Activated naive CD4-positive, alpha-beta T cell treated with anti-CD3 and anti-CD28 coated beads, Interleukin-2, amount 50 U/mL, for 24 hours (primary cell): ENCODE measurements around the gene CRTC2.
"Not testable (repeated sequence)": the region's sequence is repeated elsewhere in the genome, so short reads cannot be mapped to it uniquely, and the experiment has no call there.

Experiments
- H3K27ac Mint-ChIP-seq: one replicate; pipeline ENCODE4 v1.8.0; 2021; ENCODE audit warnings: mild to moderate bottlenecking, mixed read lengths
- H3K27me3 Mint-ChIP-seq: one replicate; pipeline ENCODE4 v1.8.0; 2021; ENCODE audit warnings: mixed read lengths
- H3K36me3 Mint-ChIP-seq: one replicate; pipeline ENCODE4 v1.8.0; 2021; ENCODE audit warnings: mixed read lengths
- H3K4me1 Mint-ChIP-seq: one replicate; pipeline ENCODE4 v1.8.0; 2021; ENCODE audit warnings: mixed read lengths
- H3K4me3 Mint-ChIP-seq: one replicate; pipeline ENCODE4 v1.8.0; 2021; ENCODE audit warnings: mild to moderate bottlenecking, mixed read lengths
- H3K9me3 Mint-ChIP-seq: one replicate; pipeline ENCODE4 v1.8.0; 2021; ENCODE audit warnings: mixed read lengths

CRTC2 gene, protein sequence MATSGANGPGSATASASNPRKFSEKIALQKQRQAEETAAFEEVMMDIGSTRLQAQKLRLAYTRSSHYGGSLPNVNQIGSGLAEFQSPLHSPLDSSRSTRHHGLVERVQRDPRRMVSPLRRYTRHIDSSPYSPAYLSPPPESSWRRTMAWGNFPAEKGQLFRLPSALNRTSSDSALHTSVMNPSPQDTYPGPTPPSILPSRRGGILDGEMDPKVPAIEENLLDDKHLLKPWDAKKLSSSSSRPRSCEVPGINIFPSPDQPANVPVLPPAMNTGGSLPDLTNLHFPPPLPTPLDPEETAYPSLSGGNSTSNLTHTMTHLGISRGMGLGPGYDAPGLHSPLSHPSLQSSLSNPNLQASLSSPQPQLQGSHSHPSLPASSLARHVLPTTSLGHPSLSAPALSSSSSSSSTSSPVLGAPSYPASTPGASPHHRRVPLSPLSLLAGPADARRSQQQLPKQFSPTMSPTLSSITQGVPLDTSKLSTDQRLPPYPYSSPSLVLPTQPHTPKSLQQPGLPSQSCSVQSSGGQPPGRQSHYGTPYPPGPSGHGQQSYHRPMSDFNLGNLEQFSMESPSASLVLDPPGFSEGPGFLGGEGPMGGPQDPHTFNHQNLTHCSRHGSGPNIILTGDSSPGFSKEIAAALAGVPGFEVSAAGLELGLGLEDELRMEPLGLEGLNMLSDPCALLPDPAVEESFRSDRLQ

DNA sequence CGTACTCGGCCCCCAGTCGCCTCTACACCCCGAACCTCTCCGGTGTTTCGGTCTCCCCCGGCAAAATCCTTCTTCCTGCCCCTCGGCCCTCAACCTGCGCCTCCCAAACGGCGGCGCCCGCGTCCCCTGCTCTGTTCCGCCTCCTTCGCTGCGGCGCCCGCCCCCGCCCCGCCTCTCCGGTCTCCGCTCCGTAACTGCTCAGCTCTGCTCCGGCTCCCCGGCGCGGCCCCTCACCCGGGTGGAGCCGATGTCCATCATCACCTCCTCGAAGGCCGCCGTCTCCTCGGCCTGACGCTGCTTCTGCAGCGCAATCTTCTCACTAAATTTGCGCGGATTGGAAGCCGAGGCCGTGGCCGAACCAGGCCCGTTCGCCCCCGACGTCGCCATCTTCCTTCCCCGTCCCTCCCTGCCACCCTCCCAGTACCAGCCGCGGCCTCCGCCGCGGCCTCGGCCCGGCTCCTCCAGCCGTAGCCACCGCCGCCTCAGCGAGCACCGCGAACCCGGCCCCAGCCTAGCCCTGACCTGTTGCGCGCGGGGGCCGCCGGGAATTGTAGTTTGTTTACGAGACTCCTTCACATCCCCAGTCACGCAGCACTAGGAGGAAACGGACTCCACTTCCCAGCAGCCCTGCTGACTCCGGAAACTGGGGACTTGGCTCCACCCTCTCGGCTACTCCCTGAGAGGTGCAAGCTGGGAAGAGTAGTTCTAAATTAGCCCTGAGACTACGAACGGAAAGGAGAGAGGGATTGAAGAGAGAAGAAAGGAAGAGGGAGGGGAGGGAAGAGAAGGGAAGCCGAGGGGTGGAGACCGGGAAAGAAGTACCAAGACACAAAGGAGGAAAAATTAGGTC lies at the start of gene CRTC2:
TSS of gene CRTC2 (minus strand) at position 502 of the 850 bp plus-strand sequence. CDS start at position 387, 115 bp downstream.
- H3K9me3 Mint-ChIP-seq = no peaks in the 10 kb centered on the region
- H3K4me1 Mint-ChIP-seq = peaks cover 56% of the 10 kb centered on the region
- H3K27me3 Mint-ChIP-seq = no peaks in the 10 kb centered on the region
- peaks cover 1% of the 10 kb centered on the region for H3K36me3 Mint-ChIP-seq
- H3K27ac Mint-ChIP-seq = peak within 1 kb of the TSS; percentile 96
- H3K4me3 Mint-ChIP-seq = peak within 1 kb of the TSS; percentile 95

DNA sequence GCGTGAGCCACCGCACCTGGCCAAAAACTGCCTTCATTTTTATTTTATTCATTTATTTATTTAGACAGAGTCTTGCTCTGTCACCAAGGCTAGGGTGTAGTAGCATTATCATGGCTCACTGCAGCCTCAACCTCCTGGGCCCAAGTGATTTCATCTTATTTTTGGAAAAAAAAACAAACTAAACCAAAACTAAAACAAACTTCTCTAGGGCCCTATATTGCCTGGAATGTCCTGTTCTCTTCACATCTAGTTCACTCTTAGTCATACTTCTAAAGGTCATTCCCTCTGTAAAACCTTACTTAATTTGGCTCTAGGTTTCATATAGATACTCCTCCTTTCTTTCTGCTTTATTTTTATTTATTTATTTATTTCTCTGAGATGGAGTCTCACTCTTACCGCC lies 47.7 kb upstream of the CRTC2 start:
- no peak overlapping the region for H3K4me3 Mint-ChIP-seq
- no peaks in the 10 kb centered on the region for H3K4me1 Mint-ChIP-seq
- H3K27me3 Mint-ChIP-seq = no peaks in the 10 kb centered on the region
- H3K9me3 Mint-ChIP-seq = no peaks in the 10 kb centered on the region
- no peak overlapping the region for H3K27ac Mint-ChIP-seq
- no peaks in the 10 kb centered on the region for H3K36me3 Mint-ChIP-seq

DNA sequence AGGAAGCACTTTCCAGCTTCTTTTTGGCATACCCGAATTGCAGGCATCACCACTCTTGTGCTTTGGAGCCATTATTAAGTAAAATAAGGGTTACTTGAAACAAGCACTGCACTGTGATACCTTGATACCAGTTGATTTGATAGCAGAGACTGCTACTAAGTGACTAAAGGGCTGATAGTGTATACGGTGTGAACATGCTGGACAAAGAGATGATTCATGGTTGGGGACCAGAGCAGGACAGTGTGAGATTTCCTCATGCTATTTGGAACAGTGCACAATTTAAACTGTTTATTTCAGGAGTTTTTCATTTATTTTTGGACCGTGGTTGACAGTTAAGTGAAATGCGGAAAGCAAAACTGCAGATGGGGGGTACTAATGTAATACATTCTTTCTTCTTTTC lies 42.0 kb upstream of the CRTC2 start:
- Mint-ChIP-seq H3K9me3 (no peaks in the 10 kb centered on the region), H3K27ac (no peak overlapping the region), H3K36me3 (peaks cover 4% of the 10 kb centered on the region), H3K27me3 (no peaks in the 10 kb centered on the region), H3K4me1 (peaks cover 3% of the 10 kb centered on the region), H3K4me3 (no peak overlapping the region)

DNA sequence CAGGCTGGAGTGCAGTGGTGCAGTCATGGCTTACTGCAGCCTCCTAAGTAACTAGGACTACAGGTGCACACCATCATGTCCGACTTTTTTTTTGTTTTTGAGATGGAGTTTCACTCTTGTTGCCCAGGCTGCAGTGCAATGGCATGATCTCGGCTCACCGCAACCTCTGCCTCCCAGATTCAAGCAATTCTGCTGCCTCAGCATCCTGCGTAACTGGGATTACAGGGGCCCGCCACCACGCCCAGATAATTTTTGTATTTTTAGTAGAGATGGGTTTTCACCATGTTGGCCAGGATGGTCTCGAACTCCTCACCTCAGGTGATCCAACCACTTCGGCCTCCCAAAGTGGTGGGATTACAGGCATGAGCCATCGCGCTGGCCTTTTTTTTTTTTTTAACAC lies 38.5 kb upstream of the CRTC2 start:
- not testable (repeated sequence) for H3K27ac Mint-ChIP-seq, H3K27me3 Mint-ChIP-seq, H3K4me3 Mint-ChIP-seq, H3K9me3 Mint-ChIP-seq
- Mint-ChIP-seq H3K4me1 (peaks cover 12% of the 10 kb centered on the region), H3K36me3 (peaks cover 18% of the 10 kb centered on the region)

DNA sequence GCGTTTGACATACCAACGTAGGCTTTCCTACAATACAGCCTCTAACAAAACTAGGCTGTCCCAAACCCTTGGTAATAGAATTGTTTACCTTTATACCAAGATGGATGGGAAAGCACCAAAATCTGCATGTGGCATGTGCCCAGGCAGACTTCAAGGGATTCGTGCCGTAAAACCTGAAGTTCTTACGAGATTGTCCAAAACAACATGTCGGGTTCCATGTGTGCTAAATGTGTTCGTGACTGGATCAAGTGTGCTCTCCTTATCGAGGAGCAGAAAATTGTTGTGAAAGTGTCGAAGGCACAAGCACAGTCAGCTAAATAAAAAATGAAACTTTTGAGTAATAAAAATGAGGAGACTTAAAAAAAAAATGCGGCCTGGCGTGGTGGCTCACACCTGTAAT lies 37.2 kb upstream of the CRTC2 start:
- Mint-ChIP-seq H3K27me3 (no peaks in the 10 kb centered on the region), H3K4me1 (peaks cover 19% of the 10 kb centered on the region), H3K4me3 (peak overlapping the region; percentile 20), H3K27ac (peak overlapping the region; percentile 80), H3K9me3 (no peaks in the 10 kb centered on the region), H3K36me3 (peaks cover 28% of the 10 kb centered on the region)

DNA sequence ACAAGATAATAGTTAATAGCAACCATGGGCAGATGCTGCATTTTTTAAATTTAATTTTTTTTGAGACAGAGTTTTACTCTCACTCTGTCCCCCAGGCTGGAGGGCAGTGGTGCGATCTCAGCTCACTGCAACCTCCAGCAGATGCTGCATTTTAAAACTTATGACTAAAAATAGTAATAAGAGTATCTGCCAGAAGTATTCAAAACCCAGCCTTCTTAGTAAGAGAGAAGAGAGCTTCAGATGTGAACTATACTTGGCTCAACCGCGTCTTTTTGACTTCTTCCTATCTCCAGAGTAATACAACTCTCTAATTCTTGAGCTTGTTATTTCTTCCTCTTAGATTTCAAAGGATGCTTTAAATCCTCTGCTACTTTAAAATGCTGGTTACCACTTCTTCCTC lies 36.8 kb upstream of the CRTC2 start:
- Mint-ChIP-seq H3K27ac (peak overlapping the region; percentile 80), H3K4me1 (peaks cover 23% of the 10 kb centered on the region), H3K9me3 (no peaks in the 10 kb centered on the region), H3K4me3 (peak overlapping the region; percentile 20), H3K27me3 (no peaks in the 10 kb centered on the region), H3K36me3 (peaks cover 29% of the 10 kb centered on the region)

DNA sequence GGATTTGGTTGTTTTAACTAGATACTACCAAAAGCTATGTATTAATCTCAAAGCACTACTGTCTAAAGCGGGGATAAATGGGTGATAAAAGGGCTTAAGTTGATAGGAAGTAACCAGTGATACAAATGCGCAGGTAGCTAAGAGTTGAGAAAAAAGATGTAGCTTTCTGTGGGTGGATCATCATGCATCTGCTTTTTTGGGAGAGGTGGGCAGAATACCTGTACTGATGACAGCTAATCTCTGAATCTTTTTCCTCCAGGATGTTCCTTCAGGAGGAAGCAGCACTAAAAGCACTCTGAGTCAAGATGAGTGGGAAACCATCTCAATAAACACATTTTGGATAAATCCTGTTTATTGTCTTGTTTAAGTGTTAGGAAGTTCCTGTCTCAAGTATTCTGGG lies 33.4 kb upstream of the CRTC2 start:
- H3K27ac Mint-ChIP-seq = peak overlapping the region; percentile 98
- no peaks in the 10 kb centered on the region for H3K27me3 Mint-ChIP-seq
- H3K4me3 Mint-ChIP-seq = peak overlapping the region; percentile 99
- peaks cover 32% of the 10 kb centered on the region for H3K4me1 Mint-ChIP-seq
- no peaks in the 10 kb centered on the region for H3K9me3 Mint-ChIP-seq
- H3K36me3 Mint-ChIP-seq = peaks cover 29% of the 10 kb centered on the region

DNA sequence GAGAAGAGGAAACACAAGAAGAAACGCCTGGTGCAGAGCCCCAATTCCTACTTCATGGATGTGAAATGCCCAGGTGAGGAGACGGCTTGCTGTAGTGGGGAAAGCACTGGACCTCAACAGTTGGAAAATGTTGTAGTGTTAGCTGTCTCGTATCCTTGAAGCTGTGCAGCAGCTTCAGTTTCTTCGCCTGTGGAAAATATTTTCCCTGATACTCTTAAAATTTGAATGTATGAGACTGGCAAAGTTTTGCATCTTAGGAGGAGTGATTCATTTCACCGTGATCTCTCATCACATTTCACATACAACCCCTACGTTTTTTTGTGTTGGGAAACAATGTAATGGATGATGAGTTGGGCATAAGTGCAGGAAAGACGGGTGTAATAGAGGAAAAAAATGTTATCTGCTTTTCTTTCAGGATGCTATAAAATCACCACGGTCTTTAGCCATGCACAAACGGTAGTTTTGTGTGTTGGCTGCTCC lies 32.8 kb upstream of the CRTC2 start:
- H3K27me3 Mint-ChIP-seq = no peaks in the 10 kb centered on the region
- no peaks in the 10 kb centered on the region for H3K9me3 Mint-ChIP-seq
- H3K36me3 Mint-ChIP-seq = peaks cover 29% of the 10 kb centered on the region
- H3K27ac Mint-ChIP-seq = peak overlapping the region; percentile 98
- peaks cover 37% of the 10 kb centered on the region for H3K4me1 Mint-ChIP-seq
- peak overlapping the region; percentile 99 for H3K4me3 Mint-ChIP-seq

DNA sequence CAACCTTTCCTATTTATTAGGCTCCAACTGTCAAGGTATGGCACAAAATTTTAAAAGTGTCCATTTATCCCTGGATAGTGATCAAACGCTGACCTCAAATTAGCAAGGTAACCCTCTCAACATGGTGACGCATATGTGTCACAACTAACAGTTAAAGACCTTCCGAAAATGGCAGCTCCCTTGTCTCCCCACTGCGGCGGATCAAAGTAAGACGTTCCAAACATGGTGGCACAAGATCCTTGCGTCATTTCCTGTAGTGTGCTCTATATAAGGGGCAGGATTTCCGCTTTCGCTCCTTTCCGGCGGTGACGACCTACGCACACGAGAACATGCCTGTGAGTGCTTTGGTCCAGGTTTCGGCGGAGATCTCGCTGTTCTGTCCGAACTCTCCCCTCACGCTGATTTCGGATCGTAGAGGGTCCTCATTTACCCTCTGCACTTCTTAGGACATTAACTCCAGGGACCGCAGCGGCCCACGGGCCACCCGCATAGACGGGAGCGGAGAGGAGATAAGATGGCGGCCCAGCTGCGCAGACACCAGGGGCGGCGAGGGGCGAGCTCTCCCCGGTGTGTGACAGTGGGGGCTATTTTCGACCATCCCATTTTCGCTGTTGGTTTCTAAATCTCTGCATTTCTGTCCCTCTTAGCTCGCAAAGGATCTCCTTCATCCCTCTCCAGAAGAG lies 32.2 kb upstream of the CRTC2 start, which contains the start of gene RPS27:
TSS of gene RPS27 (plus strand) at position 295 of the 683 bp plus-strand sequence. CDS start at position 330, 35 bp downstream.
- Mint-ChIP-seq H3K9me3 (no peaks in the 10 kb centered on the region), H3K36me3 (peaks cover 28% of the 10 kb centered on the region), H3K4me1 (peaks cover 40% of the 10 kb centered on the region), H3K27ac (peak within 1 kb of the TSS; percentile 98), H3K4me3 (peak within 1 kb of the TSS; percentile 99), H3K27me3 (no peaks in the 10 kb centered on the region)

DNA sequence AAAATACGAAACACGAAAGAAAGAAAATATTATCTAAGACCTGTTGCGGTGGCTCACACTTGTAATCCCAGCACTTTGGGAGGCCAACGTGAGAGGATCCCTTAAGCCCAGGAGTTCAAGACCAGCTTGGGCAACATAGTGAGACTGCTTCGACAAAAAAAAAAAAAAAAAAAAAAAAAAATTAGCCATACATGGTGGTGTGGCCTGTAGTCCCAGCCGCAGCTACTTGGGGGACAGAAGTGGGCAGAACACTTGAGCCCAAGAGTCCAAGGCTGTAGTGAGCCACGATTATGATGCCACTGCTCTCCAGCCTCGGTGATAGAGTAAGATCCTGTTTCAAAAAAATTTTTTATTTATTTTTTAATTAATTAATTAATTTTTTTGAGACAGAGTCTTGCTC lies 29.2 kb upstream of the CRTC2 start:
- Mint-ChIP-seq H3K4me1 (peaks cover 45% of the 10 kb centered on the region), H3K4me3 (no peak overlapping the region), H3K9me3 (no peaks in the 10 kb centered on the region), H3K27me3 (no peaks in the 10 kb centered on the region), H3K27ac (peak overlapping the region; percentile 82), H3K36me3 (peaks cover 16% of the 10 kb centered on the region)

DNA sequence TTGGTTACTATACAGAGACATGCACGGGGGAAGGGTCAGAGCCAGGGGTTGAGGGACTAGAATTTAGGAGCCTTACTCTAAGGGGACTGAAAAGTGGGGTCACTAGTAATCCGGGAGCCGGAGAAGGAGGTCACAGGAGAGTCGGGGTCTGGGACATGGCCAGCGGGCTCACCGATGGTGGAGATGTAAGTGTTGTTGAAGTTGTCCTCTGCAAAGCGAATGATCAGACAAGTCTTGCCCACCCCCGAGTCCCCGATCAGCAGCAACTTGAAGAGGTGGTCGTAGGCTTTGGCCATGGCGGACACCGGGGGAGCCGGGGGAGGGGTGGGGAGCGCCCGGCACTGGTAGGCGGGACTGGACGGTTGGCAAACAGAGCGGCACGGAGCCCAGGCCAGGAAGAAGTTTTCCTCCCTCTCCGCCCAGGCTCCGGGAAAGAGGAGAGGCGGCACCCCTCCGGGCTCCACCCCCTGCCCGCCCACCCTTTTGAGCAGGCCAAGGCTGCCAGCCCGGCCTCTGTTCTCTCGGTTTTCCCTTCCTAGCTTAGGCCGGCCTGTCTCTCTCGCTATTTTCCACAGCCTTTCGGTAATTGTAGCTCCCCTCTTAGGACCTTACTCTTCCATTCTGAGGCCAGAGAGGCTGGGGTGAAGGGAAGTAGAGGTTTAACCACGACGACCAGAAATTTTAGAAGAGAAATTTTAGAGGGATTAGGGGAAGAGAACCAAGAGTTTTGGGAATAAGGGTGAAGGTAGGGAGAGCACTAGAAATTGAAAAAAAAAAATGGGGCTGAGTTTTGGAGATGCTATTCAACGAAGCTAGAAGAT lies 27.7 kb upstream of the CRTC2 start, which contains the start of gene RAB13:
TSS of gene RAB13 (minus strand) at position 399 of the 821 bp plus-strand sequence. CDS start at position 296, 103 bp downstream.
- Mint-ChIP-seq H3K9me3 (no peaks in the 10 kb centered on the region), H3K36me3 (peaks cover 4% of the 10 kb centered on the region), H3K4me1 (peaks cover 36% of the 10 kb centered on the region), H3K4me3 (peak within 1 kb of the TSS; percentile 81), H3K27ac (peak within 1 kb of the TSS; percentile 82), H3K27me3 (no peaks in the 10 kb centered on the region)

DNA sequence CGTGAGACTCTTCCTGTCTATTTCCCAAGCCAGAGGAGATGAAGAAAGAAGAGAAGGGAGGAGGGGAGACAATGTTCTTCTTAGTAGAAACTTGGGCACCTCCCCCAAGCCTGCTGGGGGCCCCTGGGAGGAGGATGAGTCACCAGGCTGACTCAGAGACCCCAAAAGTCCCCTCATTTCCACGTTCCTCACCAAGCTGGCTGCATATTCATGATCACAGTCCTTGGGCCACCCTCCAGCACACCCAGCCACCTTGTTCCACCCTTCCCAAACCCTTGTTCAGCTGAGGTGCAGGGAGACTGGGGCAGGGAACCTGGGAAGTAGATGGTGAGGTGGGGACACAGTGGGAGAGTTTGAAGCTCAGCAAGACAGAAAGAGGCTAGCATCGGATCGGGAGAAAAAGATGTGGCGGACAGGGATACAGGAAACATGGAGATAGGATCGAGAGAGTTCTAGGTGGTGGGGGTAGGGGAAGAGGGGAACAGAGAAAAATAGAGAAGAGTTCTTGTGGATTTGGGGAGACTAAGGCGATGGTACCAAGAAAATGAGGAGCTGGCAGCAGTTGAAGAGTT lies 27.0 kb upstream of the CRTC2 start:
- Mint-ChIP-seq H3K27me3 (no peaks in the 10 kb centered on the region), H3K4me1 (peaks cover 34% of the 10 kb centered on the region), H3K4me3 (peak overlapping the region; percentile 81), H3K36me3 (no peaks in the 10 kb centered on the region), H3K27ac (peak overlapping the region; percentile 78), H3K9me3 (no peaks in the 10 kb centered on the region)

DNA sequence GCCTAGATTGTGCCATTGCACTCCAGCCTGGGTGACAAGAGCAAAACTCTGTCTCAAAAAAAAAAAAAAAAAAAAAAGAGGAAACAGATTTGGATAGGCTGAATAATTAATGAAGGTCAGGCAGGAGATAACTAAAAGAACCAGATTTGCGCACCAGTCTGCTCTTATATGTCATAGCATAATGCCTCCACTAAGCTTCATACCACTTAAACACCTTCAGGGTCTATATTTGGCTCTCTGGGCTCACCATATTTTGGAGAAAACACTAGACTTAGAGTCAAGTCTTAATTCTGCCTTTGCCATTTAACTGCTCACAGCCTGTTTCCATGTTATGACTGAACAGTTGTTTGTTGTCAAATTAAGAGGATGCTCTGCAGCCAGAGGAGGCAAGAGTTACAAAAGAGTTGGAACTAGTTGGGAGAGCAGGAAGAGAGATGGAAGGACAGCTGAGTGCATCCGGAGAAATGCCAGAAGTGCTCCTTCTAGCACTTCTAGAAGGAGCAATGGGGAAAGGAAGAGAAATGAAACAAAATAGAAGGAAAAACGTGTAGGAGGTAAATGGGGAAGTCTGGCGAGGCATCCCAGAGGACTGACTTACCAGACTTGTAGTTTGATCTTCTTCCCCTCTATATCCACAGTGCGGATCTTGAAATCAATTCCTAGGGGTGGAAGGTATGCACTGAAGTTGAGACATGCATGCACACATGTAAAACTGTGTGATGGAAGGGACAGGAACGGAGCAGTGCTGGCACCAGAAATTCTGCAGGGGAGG lies 25.9 kb upstream of the CRTC2 start:
- Mint-ChIP-seq H3K9me3 (no peaks in the 10 kb centered on the region), H3K27me3 (no peaks in the 10 kb centered on the region), H3K27ac (peak overlapping the region; percentile 10), H3K4me1 (peaks cover 27% of the 10 kb centered on the region), H3K36me3 (no peaks in the 10 kb centered on the region), H3K4me3 (no peak overlapping the region)
